NCI-H460 (cell line): ENCODE results near the gene PIEZO1. TPM values are rescaled to one million over a fixed set of nuclear protein-coding genes. Genes with fewer than 3 reads are reported as not detected.

Source experiments
- DNase-seq: peaks from one replicate; pipeline ENCODE4 v3.0.0-alpha.2; 2016; ENCODE audit warnings: low read depth; ENCODE audit errors: extremely low read depth
- total RNA-seq: library from RNA; depleted of rRNA; stranded (reverse); fragments of >200 nt; shearing (Covaris generic); gene quantifications from 2 replicates; pipeline ENCODE4 v1.2.3, GENCODE V29; 2014

PIEZO1 gene
- total RNA-seq, 1 experiment from 2014 or later, result 81.4 TPM

GRCh38 chr16:88770461-88771293 is 14.3 kb downstream of the PIEZO1 start:
- no peak for DNase-seq

GRCh38 chr16:88769617-88770460 is 15.2 kb downstream of the PIEZO1 start:
- no peak for DNase-seq

GRCh38 chr16:88768071-88768783 is 16.8 kb downstream of the PIEZO1 start:
- DNase-seq, result no peak

- DNase-seq, result no peak
Observed at GRCh38 chr16:88767546-88768070, 17.4 kb downstream of the PIEZO1 start.

GRCh38 chr16:88766975-88767374 is 18.0 kb downstream of the PIEZO1 start:
- DNase-seq, result no peak

- DNase-seq, result no peak
Observed at GRCh38 chr16:88764913-88765349, 20.1 kb downstream of the PIEZO1 start.

- no peak for DNase-seq
Observed at GRCh38 chr16:88764080-88764479, 20.9 kb downstream of the PIEZO1 start.

- no peak for DNase-seq
Observed at GRCh38 chr16:88763502-88764053, 21.4 kb downstream of the PIEZO1 start.

- no peak for DNase-seq
Observed at GRCh38 chr16:88762941-88763340, 22.1 kb downstream of the PIEZO1 start.

- DNase-seq, result no peak
Observed at GRCh38 chr16:88762258-88762870, 22.7 kb downstream of the PIEZO1 start.

GRCh38 chr16:88761830-88762229 is 23.2 kb downstream of the PIEZO1 start:
- DNase-seq, result no peak

- no peak for DNase-seq
Observed at GRCh38 chr16:88761143-88761534, 23.9 kb downstream of the PIEZO1 start.

- no peak for DNase-seq
Observed at GRCh38 chr16:88760424-88761142, 24.4 kb downstream of the PIEZO1 start.

- no peak for DNase-seq
Observed at GRCh38 chr16:88759976-88760350, 25.1 kb downstream of the PIEZO1 start.

GRCh38 chr16:88759245-88759975 is 25.6 kb downstream of the PIEZO1 start:
- DNase-seq, result no peak

- no peak for DNase-seq
Observed at GRCh38 chr16:88758944-88759244, 26.1 kb downstream of the PIEZO1 start.

- no peak for DNase-seq
Observed at GRCh38 chr16:88758227-88758943, 26.6 kb downstream of the PIEZO1 start.

- no peak for DNase-seq
Observed at GRCh38 chr16:88755745-88756443, 29.1 kb downstream of the PIEZO1 start.
